SU-DHL-6 (cell line): ENCODE data around the gene GPS2.

Source experiments
- CTCF ChIP-seq: fragments of 200-600 bp; sonication (generic); IDR thresholded peaks from one replicate; pipeline ENCODE4 v1.5.1; 2017; ENCODE audit warnings: antibody characterized with exemption, mild to moderate bottlenecking, low read length, moderate library complexity; ENCODE audit not compliant: insufficient read depth, poor library complexity, severe bottlenecking
- EZH2phosphoT487 ChIP-seq: fragments of 200-600 bp; sonication (generic), shearing (Covaris generic); conservative IDR thresholded peaks from 2 replicates; pipeline ENCODE4 v1.6.1; 2018; ENCODE audit warnings: mild to moderate bottlenecking, antibody characterized with exemption, low read length, moderate library complexity, mixed read lengths

- TF ChIP-seq CTCF (no peak), EZH2phosphoT487 (no peak)
Observed at GRCh38 chr17:7292194-7292593, 23.0 kb downstream of the GPS2 start.
